IMR-90 (cell line): ENCODE data around the gene CISTR. TPM values are rescaled to one million over a fixed set of nuclear protein-coding genes. Genes with fewer than 3 reads are reported as not detected.

Experiments used
- ATAC-seq: fragments of 200-7000 bp; cut with Tn5 transposase; 2 replicates; pipeline ENCODE4 v1.9.1; 2020; ENCODE audit warnings: low read depth, mild to moderate bottlenecking, moderate library complexity
- BruUV-seq: library from RNA; stranded (reverse); fragments of 400-500 nt; replicated peaks from 2 replicates; lab custom pipeline; 2021; lab: Mats Ljungman, UMichigan
- CTCF ChIA-PET: fragments of 300-600 bp; formaldehyde crosslinking; extraction: SDS; loops from one replicate; lab custom pipeline; 2021; ENCODE audit warnings: antibody characterized with exemption; lab: Yijun Ruan, JAX
- POLR2A ChIA-PET: fragments of 300-600 bp; sonication (Branson Sonifier 250); formaldehyde crosslinking; loops from one replicate; lab custom pipeline; 2022; ENCODE audit warnings: antibody characterized with exemption; ENCODE audit not compliant: unreplicated experiment; lab: Charles Lee
- DNase-seq: peaks from one replicate; pipeline ENCODE4 v3.0.0; 2013
- H2AFZ ChIP-seq: replicated peaks from 2 replicates; pipeline ENCODE3; 2013; ENCODE audit warnings: low read length, mild to moderate bottlenecking; ENCODE audit not compliant: poor library complexity
- H2AK5ac ChIP-seq: 2 replicates; pipeline ENCODE4 v1.6.1; 2013; ENCODE audit warnings: low read depth, low read length, inconsistent platforms
- H2AK9ac ChIP-seq: replicated peaks from 2 replicates; pipeline ENCODE3; 2013; ENCODE audit warnings: mild to moderate bottlenecking, low read depth, low read length, moderate library complexity; ENCODE audit not compliant: poor library complexity
- H2BK120ac ChIP-seq: 2 replicates; pipeline ENCODE4 v1.6.1; 2013; ENCODE audit warnings: low read depth, low read length, inconsistent platforms
- H2BK15ac ChIP-seq: 3 replicates; pipeline ENCODE4 v1.6.1; 2013; ENCODE audit warnings: low read depth, low read length, inconsistent platforms
- H2BK20ac ChIP-seq: 2 replicates; pipeline ENCODE4 v1.6.1; 2013; ENCODE audit warnings: low read depth, mild to moderate bottlenecking, inconsistent platforms, low read length, moderate library complexity
- H2BK5ac ChIP-seq: 2 replicates; pipeline ENCODE4 v1.6.1; 2013; ENCODE audit warnings: mild to moderate bottlenecking, low read depth, low read length, inconsistent platforms; ENCODE audit not compliant: poor library complexity, severe bottlenecking
- H3K14ac ChIP-seq: replicated peaks from 2 replicates; pipeline ENCODE4 v1.6.1; 2013; ENCODE audit warnings: low read depth, low read length, inconsistent platforms
- H3K18ac ChIP-seq: 2 replicates; pipeline ENCODE4 v1.6.1; 2013; ENCODE audit warnings: low read depth, low read length, control low read depth
- H3K23ac ChIP-seq: 2 replicates; pipeline ENCODE4 v1.6.1; 2013; ENCODE audit warnings: low read depth, low read length, inconsistent platforms
- H3K27ac ChIP-seq: 2 replicates; pipeline ENCODE4 v1.5.1; 2013; ENCODE audit warnings: mild to moderate bottlenecking, control low read depth, low read length; ENCODE audit not compliant: insufficient read depth
- H3K27me3 ChIP-seq: 2 replicates; pipeline ENCODE4 v1.6.1; 2013; ENCODE audit warnings: low read length; ENCODE audit not compliant: control insufficient read depth, insufficient read depth
- H3K36me3 ChIP-seq: 2 replicates; pipeline ENCODE4 v1.6.1; 2013; ENCODE audit warnings: low read length, mixed read lengths; ENCODE audit not compliant: control insufficient read depth, insufficient read depth
- H3K4ac ChIP-seq: 2 replicates; pipeline ENCODE4 v1.6.1; 2013; ENCODE audit warnings: low read depth, low read length, inconsistent platforms
- H3K4me1 ChIP-seq: 2 replicates; pipeline ENCODE4 v1.6.1; 2013; ENCODE audit warnings: low read length, mixed read lengths; ENCODE audit not compliant: control insufficient read depth, insufficient read depth
- H3K4me2 ChIP-seq: 2 replicates; pipeline ENCODE4 v1.6.1; 2013; ENCODE audit warnings: low read depth, mild to moderate bottlenecking, control low read depth, low read length, moderate library complexity
- H3K4me3 ChIP-seq: 2 replicates; pipeline ENCODE4 v1.5.1; 2013; ENCODE audit warnings: low read depth, mild to moderate bottlenecking, control low read depth, low read length, moderate library complexity; ENCODE audit not compliant: insufficient read depth
- H3K56ac ChIP-seq: 2 replicates; pipeline ENCODE4 v1.6.1; 2013; ENCODE audit warnings: low read length, inconsistent platforms; ENCODE audit not compliant: insufficient read depth; ENCODE audit errors: extremely low read depth
- H3K79me1 ChIP-seq, 2 experiments: 2 replicates each; pipeline ENCODE4 v1.6.1; 2013; ENCODE audit warnings: low read length in 2 of 2, inconsistent platforms in 1 of 2, low read depth in 1 of 2
- H3K9ac ChIP-seq: 2 replicates; pipeline ENCODE4 v1.6.1; 2013; ENCODE audit warnings: low read depth, low read length, control low read depth
- H3K9me1 ChIP-seq: 2 replicates; pipeline ENCODE4 v1.6.1; 2013; ENCODE audit warnings: low read length, inconsistent platforms; ENCODE audit not compliant: insufficient read depth
- H3K9me3 ChIP-seq: 2 replicates; pipeline ENCODE4 v1.6.1; 2013; ENCODE audit warnings: low read length; ENCODE audit not compliant: control insufficient read depth, insufficient read depth
- H4K20me1 ChIP-seq: 2 replicates; pipeline ENCODE4 v1.6.1; 2013; ENCODE audit warnings: low read length, inconsistent platforms; ENCODE audit not compliant: insufficient read depth
- H4K5ac ChIP-seq: 2 replicates; pipeline ENCODE4 v1.6.1; 2013; ENCODE audit warnings: mild to moderate bottlenecking, low read depth, low read length, control low read depth
- H4K8ac ChIP-seq, 2 experiments: 2 replicates each; pipeline ENCODE4 v1.6.1; 2013; ENCODE audit warnings: low read depth in 2 of 2, low read length in 2 of 2, control low read depth in 1 of 2, inconsistent platforms in 1 of 2
- H4K91ac ChIP-seq: 2 replicates; pipeline ENCODE4 v1.6.1; 2013; ENCODE audit warnings: low read depth, low read length, inconsistent platforms; ENCODE audit not compliant: insufficient read depth
- BHLHE40 ChIP-seq: fragments of 150-350 bp; IDR thresholded peaks from 2 replicates; pipeline ENCODE4 v1.6.1; 2016; ENCODE audit warnings: mild to moderate bottlenecking, low read depth, low read length
- CTCF ChIP-seq: conservative IDR thresholded peaks from 2 replicates; pipeline ENCODE4 v1.5.1; 2012; ENCODE audit warnings: mild to moderate bottlenecking, low read depth, low read length, improper control_type of control experiment
- ELK1 ChIP-seq: fragments of 150-350 bp; IDR thresholded peaks from 2 replicates; pipeline ENCODE4 v1.6.1; 2016; ENCODE audit warnings: low read depth, mild to moderate bottlenecking, low read length, moderate library complexity, borderline replicate concordance
- FOS ChIP-seq: fragments of 150-350 bp; IDR thresholded peaks from 2 replicates; pipeline ENCODE4 v1.6.1; 2016; ENCODE audit warnings: low read depth, low read length
- MAFK ChIP-seq: IDR thresholded peaks from 2 replicates; pipeline ENCODE4 v1.6.1; 2012; ENCODE audit warnings: low read depth, low read length, improper control_type of control experiment
- MAZ ChIP-seq: IDR thresholded peaks from 2 replicates; pipeline ENCODE4 v1.6.1; 2012; ENCODE audit warnings: low read depth, mild to moderate bottlenecking, low read length, improper control_type of control experiment, moderate library complexity, borderline replicate concordance
- SMC3 ChIP-seq: fragments of 150-350 bp; IDR thresholded peaks from 2 replicates; pipeline ENCODE4 v1.6.1; 2016; ENCODE audit warnings: low read depth, mild to moderate bottlenecking, antibody characterized with exemption, low read length, moderate library complexity
- USF2 ChIP-seq: fragments of 150-350 bp; IDR thresholded peaks from 2 replicates; pipeline ENCODE4 v1.6.1; 2017; ENCODE audit warnings: mild to moderate bottlenecking, antibody characterized with exemption, low read length, low read depth
- WGBS, 2 experiments: methylation state at CpG; one replicate each; pipeline versions ENCODE4 v1.1.5 to v1.1.7; 2013; ENCODE audit warnings: missing lambda C conversion rate in 2 of 2; ENCODE audit not compliant: insufficient read length in 1 of 2; ENCODE audit errors: extremely low coverage in 2 of 2; 5-methylcytosine and 5-hydroxymethylcytosine counted together
- dilution Hi-C: fragments of 300-500 bp; cut with HindIII; formaldehyde crosslinking; loops from one replicate; pipeline ENCODE4 v1.14.3; 2018; ENCODE audit warnings: low sequenced_read_pairs; ENCODE audit not compliant: unreplicated experiment
- in situ Hi-C: fragments of 300-500 bp; cut with MboI; formaldehyde crosslinking; loops from 3 replicates; pipeline ENCODE4 v1.14.3; 2019; ENCODE audit warnings: low sequenced_read_pairs, inconsistent platforms, mixed read lengths
- intact Hi-C: fragments of 100-400 bp; cut with micrococcal nuclease; formaldehyde crosslinking; loops from 2 replicates; pipeline ENCODE4 v1.10.0; 2022
- polyA plus RNA-seq, 3 experiments: library from polyadenylated mRNA; depleted of rRNA; stranded (reverse); fragments of >200 nt; gene quantifications; 2 replicates each; pipeline ENCODE4 v1.2.3, GENCODE V29; 2012; ENCODE audit warnings: low replicate concordance in 1 of 3
- total RNA-seq: library from RNA; depleted of rRNA; stranded (reverse); fragments of >200 nt; gene quantifications from 2 replicates; pipeline ENCODE4 v1.2.3, GENCODE V29; 2012

CISTR gene
- total and polyA plus RNA-seq, 2 of the 4 experiments (the other 2 are of a cell fraction), result not detected

GRCh38 chr12:53755893-53756292, 4.1 kb upstream of the CISTR start:
- dilution Hi-C loops, result no loop called here
- intact Hi-C loops, result loop anchor here (5.0 kb wide), 1 partner anchor 451 kb away; no protein-coding TSS in a partner anchor
- no peaks in the 10 kb centered on the region for H4K20me1 ChIP-seq
- no peak overlapping the region for H2BK120ac ChIP-seq
- no peak overlapping the region for H3K27ac ChIP-seq
- CTCF ChIA-PET, result interaction anchor here (2.4 kb wide), 1 partner anchor 9 kb away, joined by 14 read pairs; no protein-coding TSS in a partner anchor
- no peak overlapping the region for H2AK9ac ChIP-seq
- no peaks in the 10 kb centered on the region for H3K9me1 ChIP-seq
- no peak overlapping the region for H3K4ac ChIP-seq
- peaks cover 75% of the 10 kb centered on the region for H3K27me3 ChIP-seq
- no peak overlapping the region for H3K4me3 ChIP-seq
- peaks cover 4% of the 10 kb centered on the region for H3K4me1 ChIP-seq
- no peak overlapping the region for H3K23ac ChIP-seq
- no peaks in the 10 kb centered on the region for H3K36me3 ChIP-seq
- no peak overlapping the region for H2BK5ac ChIP-seq
- H3K79me1 ChIP-seq, result no peaks in the 10 kb centered on the region
- no peak overlapping the region for H3K18ac ChIP-seq
- no peak overlapping the region for H2AFZ ChIP-seq
- no peak overlapping the region for H2BK15ac ChIP-seq
- ATAC-seq, result no peak
- no peak overlapping the region for H2AK5ac ChIP-seq
- H2BK20ac ChIP-seq, result no peak overlapping the region
- H4K91ac ChIP-seq, result no peak overlapping the region
- H3K56ac ChIP-seq, result no peak overlapping the region
- no CpG with 5 or more reads among the region's 3 CpGs for WGBS, 2 experiments
- in situ Hi-C loops, result no loop called here
- no peak overlapping the region for H3K4me2 ChIP-seq
- no peak overlapping the region for H3K14ac ChIP-seq
- TF ChIP-seq CTCF, result no peak
- TF ChIP-seq MAZ, result no peak
- TF ChIP-seq BHLHE40, result no peak
- TF ChIP-seq FOS, result no peak
- TF ChIP-seq USF2, result no peak
- no peak for TF ChIP-seq MAFK
- TF ChIP-seq ELK1, result no peak
- no peak for TF ChIP-seq SMC3
- no peak overlapping the region for H4K5ac ChIP-seq
- H3K9me3 ChIP-seq, result peaks cover 2% of the 10 kb centered on the region; the same call in 1 of the 2 replicates
- no peak for DNase-seq
- POLR2A ChIA-PET, result no interaction called here
- no peak overlapping the region for H3K9ac ChIP-seq
- H4K8ac ChIP-seq, result no peak overlapping the region; a peak in 1 of 4 replicates
- BruUV-seq, result no TSS peak
